ENCODE data around the gene FERMT1. TPM values are rescaled to one million over a fixed set of nuclear protein-coding genes. Genes with fewer than 3 reads are reported as not detected.

FERMT1 gene
- total RNA-seq, 1 donor from 2014 or later: 0.23 TPM

DNA sequence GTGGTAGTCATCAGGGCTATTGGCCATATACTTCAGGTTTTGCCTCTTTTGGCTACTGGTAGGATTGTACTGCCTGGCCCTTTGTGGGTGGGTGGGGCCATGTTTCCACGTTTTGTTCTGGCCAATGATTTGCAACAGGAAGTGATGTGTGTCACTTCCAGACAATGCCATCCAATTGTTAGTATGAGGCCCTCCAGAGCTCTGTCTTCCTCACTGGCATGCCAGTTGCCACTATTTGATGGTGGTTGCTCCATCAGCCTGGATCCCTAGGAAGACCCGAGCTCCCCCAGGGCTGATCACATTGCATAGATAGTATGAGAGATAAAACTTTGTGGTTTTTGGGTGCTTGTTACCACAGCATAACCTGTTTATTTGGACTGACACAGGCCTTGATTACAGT, 61.3 kb downstream of the FERMT1 start:
- no peak for TF ChIP-seq CTCF (conservative IDR thresholded peaks at IDR 0.05)
- H3K9me3 Mint-ChIP-seq: no peaks in the 10 kb centered on the region
- H3K27me3 Mint-ChIP-seq (ENCODE audit: low read depth): peaks cover 12% of the 10 kb centered on the region
- H3K4me1 Mint-ChIP-seq: no peaks in the 10 kb centered on the region
- H3K36me3 Mint-ChIP-seq (ENCODE audit: low read depth): no peaks in the 10 kb centered on the region
- no peak overlapping the region for H3K4me3 Mint-ChIP-seq
- H3K27ac Mint-ChIP-seq (ENCODE audit: unreplicated experiment): no peak overlapping the region
- no peak for DNase-seq (ENCODE audit: low read depth, low spot score)

GRCh38 chr20:6060213-6060612, 62.6 kb downstream of the FERMT1 start:
- no peak for TF ChIP-seq CTCF (conservative IDR thresholded peaks at IDR 0.05)
- Mint-ChIP-seq H3K36me3 (ENCODE audit: low read depth) (no peaks in the 10 kb centered on the region), H3K4me1 (no peaks in the 10 kb centered on the region), H3K27ac (ENCODE audit: unreplicated experiment) (no peak overlapping the region), H3K27me3 (ENCODE audit: low read depth) (peaks cover 12% of the 10 kb centered on the region), H3K4me3 (no peak overlapping the region), H3K9me3 (no peaks in the 10 kb centered on the region)
- DNase-seq (ENCODE audit: low read depth, low spot score): no peak

DNA sequence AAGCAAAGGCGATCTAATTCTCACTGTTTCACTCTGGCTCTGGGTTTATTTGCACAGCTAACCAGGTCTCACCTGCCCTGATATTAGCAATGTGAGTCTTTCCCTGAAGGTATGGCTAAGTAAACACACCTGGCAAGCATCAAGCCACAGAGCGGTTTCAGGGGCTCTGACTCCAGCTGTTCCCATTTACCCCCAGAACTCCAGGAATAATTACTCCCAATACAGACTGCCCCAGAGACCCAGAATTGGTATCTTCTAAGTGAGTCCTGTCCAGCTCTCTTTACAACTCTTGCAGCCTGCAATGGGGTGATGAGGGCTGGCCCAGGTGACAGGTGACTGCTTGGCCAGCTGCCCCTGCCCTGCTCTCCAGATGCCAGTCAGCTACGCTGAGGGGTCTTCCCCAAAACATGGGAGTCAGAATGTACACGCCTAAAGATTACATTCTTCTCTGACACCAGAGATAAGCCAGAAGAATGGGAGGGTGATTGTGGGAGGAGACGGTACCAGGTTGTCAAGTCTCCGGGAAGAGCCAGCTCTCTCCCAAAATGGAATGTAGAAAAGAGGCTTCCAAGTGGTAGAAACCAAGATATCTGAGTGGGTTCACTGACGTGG, 64.0 kb downstream of the FERMT1 start:
- TF ChIP-seq CTCF (conservative IDR thresholded peaks at IDR 0.05): no peak
- Mint-ChIP-seq H3K36me3 (ENCODE audit: low read depth) (no peaks in the 10 kb centered on the region), H3K4me3 (no peak overlapping the region), H3K9me3 (no peaks in the 10 kb centered on the region), H3K27me3 (ENCODE audit: low read depth) (peaks cover 25% of the 10 kb centered on the region), H3K4me1 (no peaks in the 10 kb centered on the region), H3K27ac (ENCODE audit: unreplicated experiment) (no peak overlapping the region)
- no peak for DNase-seq (ENCODE audit: low read depth, low spot score)

- no peak overlapping the region for H3K4me3 Mint-ChIP-seq
- no peak overlapping the region for H3K27ac Mint-ChIP-seq (ENCODE audit: unreplicated experiment)
Measured at GRCh38 chr20:6057691-6058090, 65.1 kb downstream of the FERMT1 start.

DNA sequence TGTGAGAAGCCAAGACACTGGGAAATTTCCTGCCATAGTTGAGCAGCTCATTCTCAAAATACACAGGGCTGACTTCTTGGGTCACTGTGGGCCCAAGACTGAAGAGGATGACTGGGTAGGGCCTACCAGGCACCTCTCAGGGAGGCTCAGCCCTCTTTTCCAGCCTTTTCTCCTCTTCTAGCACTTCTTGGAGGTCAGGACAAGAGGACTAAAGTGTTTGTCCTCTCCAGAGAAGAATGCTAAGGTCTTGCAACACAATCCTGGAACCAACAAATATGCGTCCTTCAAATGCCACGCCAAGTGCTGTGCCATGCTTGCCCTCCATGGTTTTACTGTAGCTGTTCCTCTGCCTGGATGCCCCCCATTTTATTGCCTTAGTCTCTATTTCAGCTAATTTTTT, 65.7 kb downstream of the FERMT1 start:
- no peak overlapping the region for H3K4me3 Mint-ChIP-seq
- peaks cover 5% of the 10 kb centered on the region for H3K4me1 Mint-ChIP-seq
- no peak overlapping the region for H3K27ac Mint-ChIP-seq (ENCODE audit: unreplicated experiment)
- no peak for TF ChIP-seq CTCF (conservative IDR thresholded peaks at IDR 0.05)
- DNase-seq (ENCODE audit: low read depth, low spot score): no peak
- H3K36me3 Mint-ChIP-seq (ENCODE audit: low read depth): no peaks in the 10 kb centered on the region
- H3K27me3 Mint-ChIP-seq (ENCODE audit: low read depth): peaks cover 39% of the 10 kb centered on the region
- H3K9me3 Mint-ChIP-seq: no peaks in the 10 kb centered on the region

More at GRCh38 chr20:6057691-6058090, 65.1 kb downstream of the FERMT1 start:
- TF ChIP-seq CTCF (conservative IDR thresholded peaks at IDR 0.05): no peak
- no peaks in the 10 kb centered on the region for H3K9me3 Mint-ChIP-seq
- peaks cover 5% of the 10 kb centered on the region for H3K4me1 Mint-ChIP-seq
- DNase-seq (ENCODE audit: low read depth, low spot score): no peak
- peaks cover 36% of the 10 kb centered on the region for H3K27me3 Mint-ChIP-seq (ENCODE audit: low read depth)
- no peaks in the 10 kb centered on the region for H3K36me3 Mint-ChIP-seq (ENCODE audit: low read depth)
